H1 (cell line): ENCODE data around the gene GRIP2. TPM values are rescaled to one million over a fixed set of nuclear protein-coding genes. Genes with fewer than 3 reads are reported as not detected.

Source experiments
- CTCF ChIA-PET: fragments of 300-600 bp; sonication (Branson Sonifier 250); formaldehyde crosslinking; loops from one replicate; lab custom pipeline; 2021; ENCODE audit not compliant: partially characterized antibody; lab: Charles Lee
- POLR2A ChIA-PET: fragments of 300-600 bp; sonication (Branson Sonifier 250); formaldehyde crosslinking; loops from one replicate; lab custom pipeline; 2021; ENCODE audit warnings: inconsistent platforms; ENCODE audit not compliant: partially characterized antibody; lab: Charles Lee
- DNase-seq, 2 experiments: peaks; one replicate each; pipeline versions ENCODE4 v3.0.0 to v3.0.0-alpha.2; 2010 to 2022; ENCODE audit warnings: low spot score in 2 of 2, low read depth in 1 of 2, mixed read lengths in 1 of 2
- FAIRE-seq: peaks from 2 replicates; lab custom pipeline; 2011; peaks lifted over from hg19 to GRCh38; lab: Jason Lieb, UNC
- H2AFZ ChIP-seq: 2 replicates; pipeline ENCODE4 v1.8.1; 2012; ENCODE audit warnings: low read length, inconsistent platforms
- H2AK5ac ChIP-seq: 2 replicates; pipeline ENCODE4 v1.6.1; 2013; ENCODE audit warnings: low read depth, low read length
- H2BK120ac ChIP-seq: replicated peaks from 2 replicates; pipeline ENCODE3; 2013; ENCODE audit warnings: low read depth, low read length, inconsistent platforms
- H2BK12ac ChIP-seq: 2 replicates; pipeline ENCODE4 v1.6.1; 2013; ENCODE audit warnings: low read depth, low read length
- H2BK15ac ChIP-seq: 2 replicates; pipeline ENCODE4 v1.6.1; 2013; ENCODE audit warnings: low read length
- H2BK20ac ChIP-seq: 2 replicates; pipeline ENCODE4 v1.6.1; 2013; ENCODE audit warnings: low read length
- H2BK5ac ChIP-seq: 2 replicates; pipeline ENCODE4 v1.6.1; 2013; ENCODE audit warnings: low read depth, low read length
- H3K14ac ChIP-seq: 2 replicates; pipeline ENCODE4 v1.6.1; 2013; ENCODE audit warnings: inconsistent platforms; ENCODE audit not compliant: insufficient read length
- H3K18ac ChIP-seq: 2 replicates; pipeline ENCODE4 v1.6.1; 2013; ENCODE audit warnings: low read length; ENCODE audit errors: extremely low read depth
- H3K23ac ChIP-seq: 2 replicates; pipeline ENCODE4 v1.6.1; 2013; ENCODE audit warnings: inconsistent platforms; ENCODE audit not compliant: insufficient read length
- H3K23me2 ChIP-seq: 2 replicates; pipeline ENCODE4 v1.6.1; 2013; ENCODE audit warnings: low read depth, low read length
- H3K27ac ChIP-seq: 2 replicates; pipeline ENCODE4 v1.6.1; 2011; ENCODE audit warnings: low read depth, low read length, inconsistent platforms
- H3K27me3 ChIP-seq, 4 experiments: replicated peaks in 1 of 4; 1 replicate in 1 of 4; 2 replicates in 3 of 4; pipeline versions ENCODE4 v1.6.1 to v1.8.1; 2011 to 2013; ENCODE audit warnings: low read length in 3 of 4, mild to moderate bottlenecking in 3 of 4, inconsistent platforms in 2 of 4, mixed read lengths in 2 of 4, moderate library complexity in 1 of 4; ENCODE audit not compliant: control insufficient read depth in 3 of 4, insufficient read depth in 3 of 4; ENCODE audit errors: extremely low read depth in 1 of 4
- H3K36me3 ChIP-seq, 4 experiments: 2 replicates each; pipeline versions ENCODE4 v1.6.1 to v1.8.1; 2011 to 2013; ENCODE audit warnings: mild to moderate bottlenecking in 4 of 4, low read length in 3 of 4, moderate library complexity in 2 of 4, control low read depth in 1 of 4, inconsistent platforms in 1 of 4; ENCODE audit not compliant: insufficient read depth in 4 of 4, control insufficient read depth in 2 of 4
- H3K4ac ChIP-seq: replicated peaks from 2 replicates; pipeline ENCODE3; 2013; ENCODE audit warnings: low read length, low read depth, mixed read lengths, inconsistent platforms; ENCODE audit not compliant: insufficient read length
- H3K4me1 ChIP-seq, 4 experiments: replicated peaks in 1 of 4; 1 replicate in 1 of 4; 2 replicates in 3 of 4; pipeline versions ENCODE4 v1.6.1 to v1.8.1; 2011 to 2013; ENCODE audit warnings: low read length in 3 of 4, inconsistent platforms in 2 of 4, mixed read lengths in 1 of 4; ENCODE audit not compliant: insufficient read depth in 4 of 4, control insufficient read depth in 3 of 4
- H3K4me2 ChIP-seq, 2 experiments: 2 replicates each; pipeline versions ENCODE4 v1.6.1 to v1.8.1; 2011 to 2013; ENCODE audit warnings: low read depth in 2 of 2, low read length in 2 of 2, control low read depth in 1 of 2, inconsistent platforms in 1 of 2, mild to moderate bottlenecking in 1 of 2; ENCODE audit not compliant: insufficient read depth in 1 of 2
- H3K4me3 ChIP-seq, 4 experiments: fragments of 200-600, 300-600 bp in 1 of 4; sonication (generic), shearing (Covaris generic), sonication (Bioruptor Twin) in 1 of 4; 2 replicates each; pipeline versions ENCODE4 v1.5.1 to v1.8.1; 2011 to 2016; ENCODE audit warnings: low read length in 4 of 4, low read depth in 3 of 4, control low read depth in 2 of 4, inconsistent platforms in 2 of 4, mild to moderate bottlenecking in 2 of 4, mixed read lengths in 1 of 4, moderate library complexity in 1 of 4; ENCODE audit not compliant: insufficient read depth in 2 of 4; ENCODE audit errors: extremely low read depth in 1 of 4
- H3K56ac ChIP-seq: replicated peaks from 2 replicates; pipeline ENCODE3; 2013; ENCODE audit warnings: low read depth, mild to moderate bottlenecking, mixed read lengths, low read length, inconsistent platforms; ENCODE audit not compliant: insufficient read length
- H3K79me1 ChIP-seq: 2 replicates; pipeline ENCODE4 v1.6.1; 2013; ENCODE audit warnings: low read depth, low read length, control low read depth
- H3K79me2 ChIP-seq, 2 experiments: 2 replicates each; pipeline versions ENCODE4 v1.6.1 to v1.8.1; 2012 to 2013; ENCODE audit warnings: low read length in 2 of 2, mild to moderate bottlenecking in 2 of 2, inconsistent platforms in 1 of 2; ENCODE audit not compliant: insufficient read depth in 2 of 2, control insufficient read depth in 1 of 2
- H3K9ac ChIP-seq, 4 experiments: replicated peaks in 1 of 4; 1 replicate in 1 of 4; 2 replicates in 3 of 4; pipeline versions ENCODE4 v1.6.1 to v1.8.1; 2011 to 2013; ENCODE audit warnings: low read depth in 3 of 4, low read length in 3 of 4, control low read depth in 2 of 4, mild to moderate bottlenecking in 2 of 4, moderate library complexity in 2 of 4, inconsistent platforms in 1 of 4; ENCODE audit errors: extremely low read depth in 1 of 4
- H3K9me3 ChIP-seq, 2 experiments: 2 replicates each; pipeline versions ENCODE4 v1.6.1 to v1.8.1; 2012 to 2013; ENCODE audit warnings: mild to moderate bottlenecking in 2 of 2, moderate library complexity in 2 of 2, control low read depth in 1 of 2, inconsistent platforms in 1 of 2, low read depth in 1 of 2, low read length in 1 of 2, mixed read lengths in 1 of 2; ENCODE audit not compliant: insufficient read depth in 2 of 2
- H4K20me1 ChIP-seq, 2 experiments: replicated peaks in 1 of 2; 2 replicates each; pipeline versions ENCODE3 to v1.8.1; 2011 to 2013; ENCODE audit warnings: inconsistent platforms in 2 of 2, low read length in 2 of 2, mild to moderate bottlenecking in 1 of 2; ENCODE audit not compliant: insufficient read depth in 2 of 2, control insufficient read depth in 1 of 2
- H4K5ac ChIP-seq: 2 replicates; pipeline ENCODE4 v1.6.1; 2013; ENCODE audit warnings: low read length, low read depth, mixed read lengths, inconsistent platforms; ENCODE audit not compliant: insufficient read length
- H4K8ac ChIP-seq: 2 replicates; pipeline ENCODE4 v1.8.0; 2013; ENCODE audit warnings: mild to moderate bottlenecking, moderate library complexity, low read length, inconsistent platforms; ENCODE audit not compliant: insufficient read depth; ENCODE audit errors: extremely low read depth
- H4K91ac ChIP-seq: replicated peaks from 2 replicates; pipeline ENCODE3; 2013; ENCODE audit warnings: low read length, mixed read lengths, inconsistent platforms; ENCODE audit not compliant: insufficient read length
- KDM1A ChIP-seq: fragments of 200-600, 300-600 bp; sonication (generic); IDR thresholded peaks from 2 replicates; pipeline ENCODE4 v1.7.1; 2016; ENCODE audit warnings: mild to moderate bottlenecking, low read length, borderline replicate concordance
- POLR2A ChIP-seq, 2 experiments: IDR thresholded peaks; 1 replicate in 1 of 2; 2 replicates in 1 of 2; pipeline ENCODE4 v1.6.1; 2011; ENCODE audit warnings: low read depth in 2 of 2, low read length in 2 of 2, mild to moderate bottlenecking in 2 of 2; ENCODE audit errors: control extremely low read depth in 1 of 2
- SAP30 ChIP-seq: fragments of 300-600 bp; sonication (generic); IDR thresholded peaks from 2 replicates; pipeline ENCODE4 v1.7.1; 2012; ENCODE audit warnings: low read length, moderate library complexity, mild to moderate bottlenecking, inconsistent platforms; ENCODE audit not compliant: insufficient read depth, insufficient replicate concordance
- WGBS, 2 experiments: shearing (Covaris generic) in 1 of 2; methylation state at CpG; one replicate each; pipeline versions ENCODE4 v1.1.6 to v1.1.7; 2013 to 2015; ENCODE audit warnings: low lambda C conversion rate in 2 of 2, mixed read lengths in 2 of 2, inconsistent platforms in 1 of 2, low coverage in 1 of 2, missing lambda C conversion rate in 1 of 2; ENCODE audit not compliant: insufficient replicate concordance in 2 of 2, insufficient coverage in 1 of 2, insufficient read length in 1 of 2; ENCODE audit errors: extremely low coverage in 1 of 2, missing lambda C conversion rate in 1 of 2; 5-methylcytosine and 5-hydroxymethylcytosine counted together
- polyA plus RNA-seq, 7 experiments: library from polyadenylated mRNA; depleted of rRNA in 3 of 7; stranded (reverse) in 5 of 7; unstranded in 2 of 7; fragments of >200 nt in 5 of 7; fragments of 200-250 nt in 2 of 7; gene quantifications; 1 replicate in 5 of 7; 2 replicates in 1 of 7; 4 replicates in 1 of 7; pipeline versions ENCODE4 v1.2.1 to v1.2.3, GENCODE V29; 2011 to 2013; ENCODE audit warnings: missing spikeins in 2 of 7, mixed read lengths in 2 of 7
- total RNA-seq: library from RNA; stranded (reverse); fragmentation: NEBNext Ultra II Directional; extraction: Animal tissue kit (Norgen Biotek cat#: 25700); gene quantifications from 2 replicates; pipeline ENCODE4 v1.2.1, GENCODE V29; 2021

GRIP2 gene
- total and polyA plus RNA-seq, 2 of the 8 experiments (the other 6 are each of a cell fraction or from before 2014, with no cell fraction given): 2.5 to 6.4 TPM

- no peak overlapping the region for H2BK20ac ChIP-seq
- POLR2A ChIA-PET: interaction anchor here (1.3 kb wide), 1 partner anchor 8 kb away, joined by 3 read pairs; no protein-coding TSS in a partner anchor
- no peak overlapping the region for H3K27ac ChIP-seq
- no peaks in the 10 kb centered on the region for H3K79me1 ChIP-seq
- FAIRE-seq (no peak), DNase-seq (no peak)
- H3K4ac ChIP-seq: no peak overlapping the region
- no peak overlapping the region for H3K9ac ChIP-seq
- peaks cover 0 to 3% (median 3%) of the 10 kb centered on the region in 4 experiments; a peak in 5 of 7 replicates for H3K4me1 ChIP-seq
- H2BK120ac ChIP-seq: no peak overlapping the region
- no peaks in the 10 kb centered on the region for H3K23me2 ChIP-seq
- H2BK12ac ChIP-seq: no peak overlapping the region
- no peak overlapping the region for H3K4me2 ChIP-seq
- WGBS, 2 experiments: 94% methylated on average over 11 of the region's 11 CpGs; no CpG with 5 or more reads in 1 of the 2 experiments
- H4K91ac ChIP-seq: no peak overlapping the region
- no peaks in the 10 kb centered on the region for H3K79me2 ChIP-seq
- CTCF ChIA-PET: interaction anchor here (0.6 to 9.5 kb wide), 14 partner anchors 8 to 402 kb away, joined by 3 to 103 read pairs (median 4); no protein-coding TSS in a partner anchor
- no peaks in the 10 kb centered on the region for H3K27me3 ChIP-seq
- H4K8ac ChIP-seq: no peak overlapping the region
- H3K4me3 ChIP-seq: no peak overlapping the region
- no peaks in the 10 kb centered on the region for H3K36me3 ChIP-seq
- no peak overlapping the region for H3K18ac ChIP-seq
- no peak overlapping the region for H2BK5ac ChIP-seq
- H3K14ac ChIP-seq: no peak overlapping the region
- no peak overlapping the region for H2AFZ ChIP-seq
- no peak overlapping the region for H3K23ac ChIP-seq
- no peak overlapping the region for H4K5ac ChIP-seq
- no peak overlapping the region for H3K56ac ChIP-seq
- H4K20me1 ChIP-seq: no peaks in the 10 kb centered on the region
- no peak overlapping the region for H2BK15ac ChIP-seq
- H2AK5ac ChIP-seq: no peak overlapping the region
- no peaks in the 10 kb centered on the region for H3K9me3 ChIP-seq
- no peak for TF ChIP-seq KDM1A
- TF ChIP-seq POLR2A (IDR thresholded peaks at IDR 0.05; ENCODE audit: control extremely low read depth in 1 of 2, low read depth in 2 of 2, low read length in 2 of 2): no peak
- no peak for TF ChIP-seq SAP30
These were observed 21.2 kb downstream of the GRIP2 start for GRCh38 chr3:14518893-14519292.
